ENCODE results near the gene ITPR1. TPM values are rescaled to one million over a fixed set of nuclear protein-coding genes. Genes with fewer than 3 reads are reported as not detected.
A peak's percentile ranks its signal among the peaks of the same experiment; 100 is the strongest.

ITPR1 gene
- total and polyA plus RNA-seq, 10 of the 15 experiments (the other 5 are each of a cell fraction or from before 2014, with no cell fraction given): 12.2 to 239 (median 28.4) TPM

GRCh38 chr3:4751502-4752101, 258.5 kb downstream of the ITPR1 start:
- intact Hi-C loops (cut with micrococcal nuclease; ENCODE audit: unreplicated experiment) (loop anchor here (1.0 to 5.0 kb wide), 2 partner anchors 146 to 227 kb away; no protein-coding TSS in a partner anchor), in situ Hi-C loops (cut with MboI) (loop anchor here (5.0 kb wide), 1 partner anchor 231 kb away; no protein-coding TSS in a partner anchor)
- CTCF ChIA-PET: interaction anchor here (0.8 to 10.0 kb wide), 10 partner anchors 22 to 276 kb away, joined by 3 to 95 read pairs (median 6); no protein-coding TSS in a partner anchor
- Histone ChIP-seq H3K36me3 (ENCODE audit: control insufficient read depth in 2 of 2, insufficient read depth in 2 of 2, low read length in 1 of 2) (peaks cover 0 to 4% of the 10 kb centered on the region in 2 experiments; a peak in 1 of 4 replicates), H3K9me3 (replicated peaks; ENCODE audit: control insufficient read depth, insufficient read depth, low read length) (peaks cover 4% of the 10 kb centered on the region; the same call in 2 of the 3 replicates), H3K9ac (ENCODE audit: control insufficient read depth, insufficient read depth, low read length) (peak overlapping the region; percentile 83), H3K4me2 (ENCODE audit: control insufficient read depth, insufficient read depth) (peak overlapping the region; percentile 72), H3K4me1 (ENCODE audit: control insufficient read depth, insufficient read depth, low read length) (peaks cover 71% of the 10 kb centered on the region), H3K27me3 (replicated peaks in 1 of 2; ENCODE audit: control insufficient read depth in 2 of 2, insufficient read depth in 2 of 2, low read length in 1 of 2) (no peaks in the 10 kb centered on the region), H3K27ac (ENCODE audit: control insufficient read depth, insufficient read depth) (peak overlapping the region; percentile 95), H4K20me1 (ENCODE audit: control insufficient read depth, insufficient read depth) (no peaks in the 10 kb centered on the region), H2AFZ (ENCODE audit: control insufficient read depth, low read depth, low read length) (peak overlapping the region; percentile 38), H3K4me3 (peak overlapping the region; percentile 65), H3K79me2 (ENCODE audit: control insufficient read depth, insufficient read depth, low read length) (peaks cover 30% of the 10 kb centered on the region)
- 58% methylated on average over 5 of the region's 5 CpGs for WGBS (ENCODE audit: insufficient coverage, insufficient replicate concordance, low lambda C conversion rate, missing lambda C conversion rate)
- BruUV-seq (replicated peaks): TSS peak; percentile 43
- DNase-seq (ENCODE audit: low read depth, low spot score) (no peak), FAIRE-seq (no peak), ATAC-seq (peak; percentile 3)
- SMC1A ChIA-PET (ENCODE audit: uncharacterized antibody, unreplicated experiment): interaction anchor here (1.2 to 23.7 kb wide), 17 partner anchors 9 to 300 kb away, joined by 3 to 618 read pairs (median 11); partner anchors contain the start of gene BHLHE40
- POLR2A ChIA-PET: interaction anchor here (0.8 to 15.2 kb wide), 13 partner anchors 7 to 434 kb away, joined by 3 to 414 read pairs (median 8); partner anchors contain the start of gene BHLHE40
- RAD21 ChIA-PET (ENCODE audit: unreplicated experiment): interaction anchor here (0.9 to 22.6 kb wide), 20 partner anchors 12 to 435 kb away, joined by 3 to 377 read pairs (median 7); partner anchors contain the start of gene BHLHE40
- TF ChIP-seq CBFB (IDR thresholded peaks at IDR 0.05; ENCODE audit: low read depth) (0 out of 2 replicates have a peak, but pooled peaks have one; percentile 55), BHLHE40 (IDR thresholded peaks at IDR 0.05; ENCODE audit: borderline replicate concordance in 1 of 2, low read depth in 2 of 2, low read length in 1 of 2) (0 out of 4 replicates have a peak, but pooled peaks of 1 of the 2 experiments have one; percentile 4), CEBPB (IDR thresholded peaks at IDR 0.05; ENCODE audit: borderline replicate concordance in 1 of 2, low read depth in 2 of 2, low read length in 2 of 2) (peak in 1 of 2 experiments; percentile 87; a peak in 2 of 4 replicates), E2F8 (IDR thresholded peaks at IDR 0.05; ENCODE audit: low read depth, partially characterized antibody) (no peak), JUND (IDR thresholded peaks at IDR 0.05; ENCODE audit: low read depth, low read length) (no peak), NBN (IDR thresholded peaks at IDR 0.05) (no peak), TAF1 (IDR thresholded peaks at IDR 0.05; ENCODE audit: borderline replicate concordance, low read depth, low read length) (0 out of 2 replicates have a peak, but pooled peaks have one; percentile 21), CREM (IDR thresholded peaks at IDR 0.05; ENCODE audit: low read depth) (0 out of 2 replicates have a peak, but pooled peaks have one; percentile 6), FOXM1 (IDR thresholded peaks at IDR 0.05; ENCODE audit: low read depth, low read length) (peak; percentile 15; the same call in 1 of the 2 replicates), TCF12 (IDR thresholded peaks at IDR 0.05; ENCODE audit: low read depth, low read length) (no peak), NR2F1 (conservative IDR thresholded peaks at IDR 0.05) (no peak), ZNF687 (IDR thresholded peaks at IDR 0.05) (peak; percentile 64; the same call in 1 of the 2 replicates), YBX1 (IDR thresholded peaks at IDR 0.05) (no peak), EED (IDR thresholded peaks at IDR 0.05; ENCODE audit: low read depth) (peak; percentile 62), TCF3 (IDR thresholded peaks at IDR 0.05; ENCODE audit: borderline replicate concordance, insufficient read depth, low read depth, low read length) (no peak), NR2C2 (IDR thresholded peaks at IDR 0.05; ENCODE audit: borderline replicate concordance, control insufficient read depth, insufficient read length, low read depth) (no peak), ZBED1 (IDR thresholded peaks at IDR 0.05; ENCODE audit: borderline replicate concordance) (0 out of 2 replicates have a peak, but pooled peaks have one; percentile 13)

All from GM12878 (cell line).